Neural crest cell (in vitro differentiated cells): ENCODE measurements around the gene EPPIN. TPM values are rescaled to one million over a fixed set of nuclear protein-coding genes. Genes with fewer than 3 reads are reported as not detected.

Source experiments
- DNase-seq: peaks from one replicate; pipeline ENCODE4 v3.0.0; 2021; ENCODE audit warnings: low read depth, mixed read lengths, low spot score
- H3K27ac Mint-ChIP-seq: one replicate; pipeline ENCODE4 v1.8.0; 2021; ENCODE audit warnings: mild to moderate bottlenecking, mixed read lengths; ENCODE audit not compliant: unreplicated experiment
- H3K27me3 Mint-ChIP-seq: 2 replicates; pipeline ENCODE4 v1.8.0; 2021; ENCODE audit warnings: low read depth, mild to moderate bottlenecking, mixed read lengths
- H3K36me3 Mint-ChIP-seq: 2 replicates; pipeline ENCODE4 v1.8.0; 2021; ENCODE audit warnings: low read depth, mild to moderate bottlenecking, mixed read lengths
- H3K4me1 Mint-ChIP-seq: 2 replicates; pipeline ENCODE4 v1.8.0; 2021; ENCODE audit warnings: mixed read lengths
- H3K4me3 Mint-ChIP-seq: one replicate; pipeline ENCODE4 v1.8.0; 2021; ENCODE audit warnings: mild to moderate bottlenecking, mixed read lengths
- H3K9me3 Mint-ChIP-seq: 2 replicates; pipeline ENCODE4 v1.8.0; 2021; ENCODE audit warnings: mixed read lengths
- CTCF ChIP-seq: fragments of 200-600 bp; sonication (generic); conservative IDR thresholded peaks from 2 replicates; pipeline ENCODE4 v1.5.0; 2021; ENCODE audit warnings: antibody characterized with exemption, mild to moderate bottlenecking
- total RNA-seq: library from RNA; stranded (reverse); gene quantifications from 2 replicates; pipeline ENCODE4 v1.2.1, GENCODE V29; 2021

Gene EPPIN
- total RNA-seq, 1 donor from 2014 or later: not detected

GRCh38 chr20:45495501-45495941, 51.7 kb downstream of the EPPIN start:
- DNase-seq: no peak
- Mint-ChIP-seq H3K36me3 (no peaks in the 10 kb centered on the region), H3K27ac (no peak overlapping the region), H3K27me3 (peaks cover 24% of the 10 kb centered on the region), H3K9me3 (no peaks in the 10 kb centered on the region), H3K4me1 (no peaks in the 10 kb centered on the region), H3K4me3 (no peak overlapping the region)
- no peak for TF ChIP-seq CTCF

Other genes with a start within 250 kb of the EPPIN start
- gene RBPJL, start 240.6 kb downstream of the EPPIN start, total RNA-seq: not detected in 2 replicates
- 0.18 TPM in 1 of 2 replicates, not detected in the other for gene MATN4, start 239.1 kb downstream of the EPPIN start, total RNA-seq
- gene SDC4, start 199.0 kb downstream of the EPPIN start, total RNA-seq: 11.4 and 11.5 TPM in 2 replicates
- gene SYS1, start 184.2 kb downstream of the EPPIN start, total RNA-seq: 24.6 and 25.7 TPM in 2 replicates
- not detected in 2 replicates for gene TP53TG5, start 169.1 kb downstream of the EPPIN start, total RNA-seq
- 18.1 and 18.2 TPM in 2 replicates for gene DBNDD2, start 139.1 kb downstream of the EPPIN start, total RNA-seq
- 64.8 and 67.4 TPM in 2 replicates for gene PIGT, start 131.3 kb downstream of the EPPIN start, total RNA-seq
- 7.4 and 8.7 TPM in 2 replicates for gene WFDC2, start 77.6 kb downstream of the EPPIN start, total RNA-seq
- not detected in 2 replicates for gene SPINT3, start 31.8 kb downstream of the EPPIN start, total RNA-seq
- not detected in 2 replicates for gene WFDC6, start 7.9 kb downstream of the EPPIN start, total RNA-seq
- not detected in 2 replicates for gene WFDC8, start 31.9 kb upstream of the EPPIN start, total RNA-seq
- gene WFDC10A, start 82.3 kb upstream of the EPPIN start, total RNA-seq: not detected in 2 replicates
- gene WFDC9, start 83.9 kb upstream of the EPPIN start, total RNA-seq: not detected in 2 replicates
- not detected in 2 replicates for gene WFDC11, start 122.8 kb upstream of the EPPIN start, total RNA-seq
- gene WFDC13, start 154.6 kb upstream of the EPPIN start, total RNA-seq: not detected in 2 replicates
- gene WFDC10B, start 157.6 kb upstream of the EPPIN start, total RNA-seq: not detected in 2 replicates
- gene SPINT4, start 174.9 kb upstream of the EPPIN start, total RNA-seq: not detected in 2 replicates
- not detected in 2 replicates for gene WFDC3, start 244.5 kb upstream of the EPPIN start, total RNA-seq
- 41.9 and 44.0 TPM in 2 replicates for gene DNTTIP1, start 244.6 kb upstream of the EPPIN start, total RNA-seq